ENCODE results near the gene CPE. TPM values are rescaled to one million over a fixed set of nuclear protein-coding genes. Genes with fewer than 3 reads are reported as not detected.

Gene CPE
- total and polyA plus RNA-seq, 2 donors, result 86.4 to 242 TPM

DNA sequence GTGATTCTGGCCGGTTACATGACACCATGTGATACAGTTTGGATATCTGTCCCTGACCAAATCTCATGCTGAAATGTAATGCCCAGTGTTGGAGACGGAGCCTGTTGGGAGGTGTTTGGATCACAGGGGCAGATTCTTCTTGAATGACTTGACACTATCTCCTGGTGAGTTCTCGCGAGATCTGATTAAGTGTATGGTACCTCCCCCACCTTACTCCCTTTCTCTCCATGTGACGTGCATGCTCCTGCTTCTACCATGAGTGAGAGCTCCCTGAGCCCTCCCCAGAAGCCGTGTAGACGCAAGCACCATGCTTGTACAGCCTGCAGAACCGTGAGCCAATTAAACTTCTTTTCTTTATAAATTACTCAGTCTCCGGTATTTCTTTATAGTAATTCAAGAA lies 23.6 kb downstream of the CPE start:
- no peak overlapping the region for H3K4me3 ChIP-seq (ENCODE audit: low read depth, low read length)
- DNase-seq (ENCODE audit: extremely low spot score), result no peak
- no peak overlapping the region for H3K27ac ChIP-seq (ENCODE audit: low read depth)
- 92% methylated on average over 9 of the region's 9 CpGs for WGBS
- no peaks in the 10 kb centered on the region for H3K36me3 ChIP-seq (ENCODE audit: insufficient read depth)
- H3K4me1 ChIP-seq (ENCODE audit: insufficient read depth), result no peaks in the 10 kb centered on the region

- no peak overlapping the region for H3K27ac ChIP-seq (ENCODE audit: low read depth)
- WGBS, result 75% methylated on average over 2 of the region's 2 CpGs
Measured at GRCh38 chr4:165403048-165403447, 24.2 kb downstream of the CPE start.

DNA sequence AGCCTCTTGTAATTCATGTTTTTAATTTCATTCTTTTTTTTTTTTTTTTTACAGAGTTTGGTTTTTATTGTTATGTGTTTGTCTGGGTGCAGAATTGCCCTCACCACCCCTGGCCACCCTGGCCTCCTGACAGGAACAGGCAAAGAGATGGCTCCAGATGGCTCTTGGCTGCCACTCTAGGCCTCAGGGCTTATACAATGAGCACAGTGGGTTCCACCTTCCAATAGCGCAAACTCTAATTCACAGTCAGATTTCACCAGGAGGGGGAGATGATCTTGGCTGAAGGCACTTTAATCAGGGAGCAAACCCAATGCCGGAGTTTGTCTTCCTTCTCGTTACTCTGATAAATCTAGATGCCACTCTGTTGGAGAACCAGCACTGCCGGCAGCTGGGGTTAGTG lies 24.8 kb downstream of the CPE start:
- Histone ChIP-seq H3K36me3 (ENCODE audit: insufficient read depth) (no peaks in the 10 kb centered on the region), H3K4me1 (ENCODE audit: insufficient read depth) (no peaks in the 10 kb centered on the region), H3K27ac (ENCODE audit: low read depth) (no peak overlapping the region), H3K4me3 (ENCODE audit: low read depth, low read length) (no peak overlapping the region)
- DNase-seq (ENCODE audit: extremely low spot score), result no peak
- 94% methylated on average over 4 of the region's 4 CpGs for WGBS

More at GRCh38 chr4:165403048-165403447, 24.2 kb downstream of the CPE start:
- H3K4me3 ChIP-seq (ENCODE audit: low read depth, low read length), result no peak overlapping the region
- DNase-seq (ENCODE audit: extremely low spot score), result no peak
- H3K4me1 ChIP-seq (ENCODE audit: insufficient read depth), result no peaks in the 10 kb centered on the region
- H3K36me3 ChIP-seq (ENCODE audit: insufficient read depth), result no peaks in the 10 kb centered on the region

GRCh38 chr4:165404080-165404479 lies 25.3 kb downstream of the CPE start:
- no peak overlapping the region for H3K27ac ChIP-seq (ENCODE audit: low read depth)
- no peaks in the 10 kb centered on the region for H3K4me1 ChIP-seq (ENCODE audit: insufficient read depth)
- H3K4me3 ChIP-seq (ENCODE audit: low read depth, low read length), result no peak overlapping the region
- WGBS, result 98% methylated on average over 8 of the region's 8 CpGs
- no peak for DNase-seq (ENCODE audit: extremely low spot score)
- no peaks in the 10 kb centered on the region for H3K36me3 ChIP-seq (ENCODE audit: insufficient read depth)

GRCh38 chr4:165404696-165405095 lies 25.9 kb downstream of the CPE start:
- Histone ChIP-seq H3K27ac (ENCODE audit: low read depth) (no peak overlapping the region), H3K4me3 (ENCODE audit: low read depth, low read length) (no peak overlapping the region), H3K4me1 (ENCODE audit: insufficient read depth) (no peaks in the 10 kb centered on the region), H3K36me3 (ENCODE audit: insufficient read depth) (no peaks in the 10 kb centered on the region)
- 95% methylated on average over 4 of the region's 4 CpGs for whole genome bisulfite sequencing
- no peak for DNase-seq (ENCODE audit: extremely low spot score)

DNA sequence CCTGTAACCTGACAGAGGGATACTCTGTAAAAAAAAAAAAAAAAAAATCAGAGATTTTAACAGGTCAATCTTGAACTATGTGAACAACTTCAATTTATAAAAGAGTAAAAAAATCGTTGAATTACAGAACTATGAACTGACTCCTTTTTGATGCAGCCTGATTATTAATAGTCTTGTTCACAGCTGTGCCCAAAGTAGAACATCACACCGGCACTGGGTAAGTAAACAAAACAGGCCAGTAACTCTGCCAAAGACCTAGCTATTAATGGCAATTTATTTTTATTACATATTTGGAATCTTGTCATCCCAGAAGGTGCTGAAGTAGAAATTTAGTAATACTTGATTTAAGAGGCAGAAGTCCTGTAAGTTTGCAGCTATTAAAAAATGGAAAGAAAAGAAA lies 31.4 kb downstream of the CPE start:
- Histone ChIP-seq H3K36me3 (ENCODE audit: insufficient read depth) (no peaks in the 10 kb centered on the region), H3K27ac (ENCODE audit: low read depth) (no peak overlapping the region), H3K4me1 (ENCODE audit: insufficient read depth) (no peaks in the 10 kb centered on the region), H3K4me3 (ENCODE audit: low read depth, low read length) (no peak overlapping the region)
- 61% methylated on average over 2 of the region's 2 CpGs for WGBS
- no peak for DNase-seq (ENCODE audit: extremely low spot score)

GRCh38 chr4:165415910-165416309 lies 37.1 kb downstream of the CPE start:
- Histone ChIP-seq H3K27ac (ENCODE audit: low read depth) (no peak overlapping the region), H3K4me1 (ENCODE audit: insufficient read depth) (no peaks in the 10 kb centered on the region), H3K4me3 (ENCODE audit: low read depth, low read length) (no peak overlapping the region), H3K36me3 (ENCODE audit: insufficient read depth) (no peaks in the 10 kb centered on the region)
- no peak for DNase-seq (ENCODE audit: extremely low spot score)
- WGBS, result 87% methylated on average over 10 of the region's 10 CpGs

DNA sequence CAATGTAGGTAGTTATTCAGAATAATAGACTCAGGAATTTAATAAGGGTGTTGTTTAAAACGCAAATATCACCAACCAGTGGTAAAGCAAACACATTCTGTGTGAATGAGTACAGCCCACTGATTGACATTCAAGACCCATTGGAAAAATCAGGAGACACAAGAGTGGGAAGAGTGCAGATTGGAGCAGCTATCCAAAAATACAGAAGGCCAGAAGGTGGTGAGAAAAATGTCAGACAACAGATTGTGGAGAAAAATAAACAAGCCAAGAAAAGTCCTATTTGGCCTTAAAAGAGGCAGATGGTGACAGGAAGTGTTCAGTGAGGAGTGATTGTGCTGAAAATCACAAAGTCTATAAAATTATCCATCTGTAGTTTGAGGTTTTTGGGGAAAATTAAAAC lies 39.3 kb downstream of the CPE start:
- Histone ChIP-seq H3K36me3 (ENCODE audit: insufficient read depth) (no peaks in the 10 kb centered on the region), H3K4me1 (ENCODE audit: insufficient read depth) (peaks cover 1% of the 10 kb centered on the region), H3K27ac (ENCODE audit: low read depth) (no peak overlapping the region), H3K4me3 (ENCODE audit: low read depth, low read length) (no peak overlapping the region)
- 75% methylated on average over 1 of the region's 1 CpG for WGBS
- no peak for DNase-seq (ENCODE audit: extremely low spot score)

GRCh38 chr4:165425629-165426028 lies 46.8 kb downstream of the CPE start:
- DNase-seq (ENCODE audit: extremely low spot score), result no peak
- H3K36me3 ChIP-seq (ENCODE audit: insufficient read depth), result no peaks in the 10 kb centered on the region
- H3K4me1 ChIP-seq (ENCODE audit: insufficient read depth), result peaks cover 1% of the 10 kb centered on the region
- no peak overlapping the region for H3K4me3 ChIP-seq (ENCODE audit: low read depth, low read length)
- H3K27ac ChIP-seq (ENCODE audit: low read depth), result no peak overlapping the region

- H3K4me3 ChIP-seq (ENCODE audit: low read depth, low read length), result no peak overlapping the region
- no peaks in the 10 kb centered on the region for H3K36me3 ChIP-seq (ENCODE audit: insufficient read depth)
- no peak overlapping the region for H3K27ac ChIP-seq (ENCODE audit: low read depth)
- DNase-seq (ENCODE audit: extremely low spot score), result no peak
- no peaks in the 10 kb centered on the region for H3K4me1 ChIP-seq (ENCODE audit: insufficient read depth)
- WGBS, result 78% methylated on average over 1 of the region's 1 CpG
Measured at GRCh38 chr4:165426331-165426730, 47.5 kb downstream of the CPE start.

DNA sequence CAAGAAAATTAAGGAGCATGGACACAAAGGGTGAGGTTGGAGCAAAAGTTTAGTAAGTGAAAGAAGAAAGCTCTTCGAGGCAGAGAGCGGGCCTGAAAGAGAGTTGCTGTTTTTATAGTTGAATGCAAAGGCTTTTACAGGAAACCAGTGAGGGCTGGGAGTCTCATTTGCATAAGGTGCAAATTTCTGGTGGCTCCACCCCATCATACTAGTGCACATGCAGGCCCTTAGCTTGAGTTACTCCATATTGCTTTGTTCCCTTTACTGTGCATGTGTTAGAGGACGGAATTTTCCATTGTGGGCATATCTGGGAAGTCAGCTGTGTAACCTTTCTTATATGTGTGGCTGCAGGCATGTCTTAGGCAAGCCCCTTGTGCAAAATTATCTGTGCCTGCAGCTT lies 48.0 kb downstream of the CPE start:
- no peak for DNase-seq (ENCODE audit: extremely low spot score)
- 77% methylated on average over 3 of the region's 3 CpGs for WGBS
- Histone ChIP-seq H3K4me3 (ENCODE audit: low read depth, low read length) (no peak overlapping the region), H3K36me3 (ENCODE audit: insufficient read depth) (no peaks in the 10 kb centered on the region), H3K4me1 (ENCODE audit: insufficient read depth) (no peaks in the 10 kb centered on the region), H3K27ac (ENCODE audit: low read depth) (no peak overlapping the region)

DNA sequence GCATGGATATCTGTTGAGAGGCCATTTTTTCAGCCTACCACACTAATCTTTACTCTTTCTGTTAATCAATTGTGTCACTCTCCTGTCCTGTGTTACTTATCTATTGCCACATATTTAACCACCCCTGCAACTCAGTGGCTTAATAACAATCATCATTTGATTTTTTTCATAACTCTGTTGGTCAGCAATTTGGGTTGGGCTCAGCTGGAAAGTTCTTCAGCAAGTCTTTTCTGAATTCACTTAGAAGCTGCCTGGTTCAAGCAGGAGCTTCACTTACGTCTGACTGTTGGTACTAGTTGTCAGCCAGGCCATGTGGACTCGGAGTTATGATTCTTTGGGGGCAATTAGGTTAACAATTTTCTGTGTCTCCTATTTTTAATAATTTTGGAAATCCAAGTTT lies 50.1 kb downstream of the CPE start:
- Histone ChIP-seq H3K4me1 (ENCODE audit: insufficient read depth) (no peaks in the 10 kb centered on the region), H3K36me3 (ENCODE audit: insufficient read depth) (no peaks in the 10 kb centered on the region), H3K27ac (ENCODE audit: low read depth) (no peak overlapping the region), H3K4me3 (ENCODE audit: low read depth, low read length) (no peak overlapping the region)
- no peak for DNase-seq (ENCODE audit: extremely low spot score)
- 73% methylated on average over 2 of the region's 2 CpGs for WGBS

GRCh38 chr4:165433529-165433928 lies 54.7 kb downstream of the CPE start:
- no peak overlapping the region for H3K4me3 ChIP-seq (ENCODE audit: low read depth, low read length)
- H3K4me1 ChIP-seq (ENCODE audit: insufficient read depth), result no peaks in the 10 kb centered on the region
- DNase-seq (ENCODE audit: extremely low spot score), result no peak
- no peak overlapping the region for H3K27ac ChIP-seq (ENCODE audit: low read depth)
- H3K36me3 ChIP-seq (ENCODE audit: insufficient read depth), result no peaks in the 10 kb centered on the region
- 69% methylated on average over 5 of the region's 5 CpGs for WGBS

- 95% methylated on average over 3 of the region's 3 CpGs for WGBS
- no peaks in the 10 kb centered on the region for H3K36me3 ChIP-seq (ENCODE audit: insufficient read depth)
- no peak for DNase-seq (ENCODE audit: extremely low spot score)
- H3K4me3 ChIP-seq (ENCODE audit: low read depth, low read length), result no peak overlapping the region
- no peaks in the 10 kb centered on the region for H3K4me1 ChIP-seq (ENCODE audit: insufficient read depth)
- H3K27ac ChIP-seq (ENCODE audit: low read depth), result no peak overlapping the region
Measured at GRCh38 chr4:165437691-165438090, 58.9 kb downstream of the CPE start.

GRCh38 chr4:165439344-165439743 lies 60.5 kb downstream of the CPE start:
- DNase-seq (ENCODE audit: extremely low spot score), result no peak
- Histone ChIP-seq H3K36me3 (ENCODE audit: insufficient read depth) (no peaks in the 10 kb centered on the region), H3K4me3 (ENCODE audit: low read depth, low read length) (no peak overlapping the region), H3K4me1 (ENCODE audit: insufficient read depth) (no peaks in the 10 kb centered on the region), H3K27ac (ENCODE audit: low read depth) (no peak overlapping the region)
- WGBS, result 52% methylated on average over 2 of the region's 2 CpGs

Measured in urinary bladder (tissue), 4 donors.